Fibroblast of lung (primary cell): ENCODE results near the gene LCE3B. TPM values are rescaled to one million over a fixed set of nuclear protein-coding genes. Genes with fewer than 3 reads are reported as not detected.

ENCODE experiments used
- DNase-seq, 2 donors: peaks; one replicate each; pipeline versions ENCODE4 v3.0.0 to v3.0.0-alpha.2; 2010; ENCODE audit warnings: low read depth in 2 of 2
- H2AFZ ChIP-seq: 2 replicates; pipeline ENCODE4 v1.5.1; 2012; ENCODE audit warnings: low read length, control low read depth, inconsistent platforms
- H3K27ac ChIP-seq: 2 replicates; pipeline ENCODE4 v1.5.1; 2011; ENCODE audit warnings: low read length, control low read depth; ENCODE audit not compliant: insufficient read depth
- H3K27me3 ChIP-seq: 2 replicates; pipeline ENCODE4 v1.5.1; 2011; ENCODE audit warnings: mild to moderate bottlenecking, low read length; ENCODE audit not compliant: control insufficient read depth, insufficient read depth
- H3K36me3 ChIP-seq: 2 replicates; pipeline ENCODE4 v1.5.1; 2011; ENCODE audit warnings: low read length; ENCODE audit not compliant: control insufficient read depth, insufficient read depth
- H3K4me1 ChIP-seq: 2 replicates; pipeline ENCODE4 v1.5.1; 2011; ENCODE audit warnings: low read length; ENCODE audit not compliant: control insufficient read depth, insufficient read depth; ENCODE audit errors: extremely low read depth
- H3K4me2 ChIP-seq: 2 replicates; pipeline ENCODE4 v1.5.1; 2011; ENCODE audit warnings: low read length, control low read depth; ENCODE audit not compliant: insufficient read depth; ENCODE audit errors: extremely low read depth
- H3K4me3 ChIP-seq, 4 experiments: fragments of 200-600 bp in 1 of 4; sonication (generic) in 1 of 4; replicated peaks in 1 of 4; 2 replicates each; pipeline ENCODE4 v1.5.1; 2011 to 2016; ENCODE audit warnings: low read length in 4 of 4, low read depth in 3 of 4, mild to moderate bottlenecking in 3 of 4, control low read depth in 2 of 4, inconsistent platforms in 1 of 4, mixed read lengths in 1 of 4; ENCODE audit not compliant: insufficient read depth in 1 of 4; ENCODE audit errors: control extremely low read depth in 1 of 4
- H3K79me2 ChIP-seq: 2 replicates; pipeline ENCODE4 v1.5.1; 2012; ENCODE audit warnings: mild to moderate bottlenecking, low read length, inconsistent platforms; ENCODE audit not compliant: control insufficient read depth, insufficient read depth
- H3K9ac ChIP-seq: 2 replicates; pipeline ENCODE4 v1.5.1; 2011; ENCODE audit warnings: mild to moderate bottlenecking, low read length, control low read depth; ENCODE audit not compliant: insufficient read depth
- H3K9me3 ChIP-seq: 2 replicates; pipeline ENCODE4 v1.5.1; 2012; ENCODE audit warnings: low read depth, low read length; ENCODE audit not compliant: control insufficient read depth, insufficient read depth
- H4K20me1 ChIP-seq: 2 replicates; pipeline ENCODE4 v1.5.1; 2011; ENCODE audit warnings: low read length; ENCODE audit not compliant: control insufficient read depth, insufficient read depth; ENCODE audit errors: extremely low read depth
- CTCF ChIP-seq, 2 donors: IDR thresholded peaks in 1 of 2; conservative IDR thresholded peaks in 1 of 2; 1 replicate in 1 of 2; 2 replicates in 1 of 2; pipeline ENCODE4 v1.5.1; 2011 to 2012; ENCODE audit warnings: low read length in 2 of 2, control low read depth in 1 of 2, inconsistent platforms in 1 of 2, low read depth in 1 of 2, mild to moderate bottlenecking in 1 of 2
- EZH2 ChIP-seq: IDR thresholded peaks from 2 replicates; pipeline ENCODE4 v1.5.1; 2012; ENCODE audit warnings: low read length, control low read depth, mild to moderate bottlenecking; ENCODE audit errors: missing control alignments
- polyA plus RNA-seq, 2 donors: library from polyadenylated mRNA; depleted of rRNA in 1 of 2; stranded (reverse) in 1 of 2; unstranded in 1 of 2; fragments of >200 nt; gene quantifications; 2 replicates each; pipeline ENCODE4 v1.2.1, GENCODE V29; 2011 to 2012; ENCODE audit warnings: missing spikeins in 1 of 2
- total RNA-seq: library from RNA; depleted of rRNA; stranded (reverse); fragments of >200 nt; gene quantifications from 2 replicates; pipeline ENCODE4 v1.2.1, GENCODE V29; 2014

The LCE3B gene
- total and polyA plus RNA-seq, 2 donors (not counting 1 experiment from before 2014, with no cell fraction given), result not detected

GRCh38 chr1:152599934-152600333, 13.7 kb upstream of the LCE3B start, which contains the start of gene LCE3C:
LCE3C (plus strand) TSS chr1:152600234; CDS start chr1:152600732, 498 bp downstream.
- no peaks in the 10 kb centered on the region for H3K4me1 ChIP-seq
- H3K4me3 ChIP-seq, result no peak within 1 kb of the TSS
- no peak for DNase-seq
- no peak within 1 kb of the TSS for H3K9ac ChIP-seq
- no peaks in the 10 kb centered on the region for H3K79me2 ChIP-seq
- TF ChIP-seq CTCF (conservative IDR thresholded peaks at IDR 0.05 in 1 of 2, IDR thresholded peaks at IDR 0.05 in 1 of 2; ENCODE audit: low read depth in 1 of 2, low read length in 2 of 2) (no peak), EZH2 (no peak)
- H3K27me3 ChIP-seq, result no peaks in the 10 kb centered on the region
- H4K20me1 ChIP-seq, result no peaks in the 10 kb centered on the region
- no peak within 1 kb of the TSS for H3K27ac ChIP-seq
- no peak within 1 kb of the TSS for H2AFZ ChIP-seq
- H3K9me3 ChIP-seq, result no peaks in the 10 kb centered on the region
- no peak within 1 kb of the TSS for H3K4me2 ChIP-seq
- no peaks in the 10 kb centered on the region for H3K36me3 ChIP-seq

DNA sequence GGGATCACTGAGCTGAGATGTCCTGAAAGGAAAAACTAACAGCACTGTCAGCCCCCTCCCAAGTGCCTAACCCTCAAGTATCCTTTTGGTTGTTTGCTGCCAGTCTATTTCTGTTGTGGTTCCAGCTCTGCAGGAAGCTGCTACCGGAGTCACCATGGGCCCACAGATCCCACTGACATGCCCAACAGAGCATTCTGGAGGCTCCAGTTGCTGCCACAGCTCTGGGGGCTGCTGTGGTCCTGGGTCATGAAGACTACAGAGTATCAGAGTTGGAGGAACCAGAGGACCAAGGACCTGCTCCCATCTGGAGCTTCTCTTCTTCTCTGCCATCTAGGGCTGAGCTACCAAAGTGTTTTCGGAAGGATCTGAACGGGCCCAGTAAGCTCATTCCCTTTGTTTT, 8.4 kb downstream of the LCE3B start:
- Histone ChIP-seq H4K20me1 (no peaks in the 10 kb centered on the region), H3K9ac (no peak overlapping the region), H3K27ac (no peak overlapping the region), H2AFZ (no peak overlapping the region), H3K79me2 (no peaks in the 10 kb centered on the region), H3K9me3 (no peaks in the 10 kb centered on the region), H3K36me3 (no peaks in the 10 kb centered on the region), H3K27me3 (no peaks in the 10 kb centered on the region), H3K4me2 (no peak overlapping the region), H3K4me1 (no peaks in the 10 kb centered on the region), H3K4me3 (no peak overlapping the region)
- DNase-seq, result no peak
- TF ChIP-seq EZH2 (no peak), CTCF (conservative IDR thresholded peaks at IDR 0.05 in 1 of 2, IDR thresholded peaks at IDR 0.05 in 1 of 2; ENCODE audit: low read depth in 1 of 2, low read length in 2 of 2) (no peak)

DNA sequence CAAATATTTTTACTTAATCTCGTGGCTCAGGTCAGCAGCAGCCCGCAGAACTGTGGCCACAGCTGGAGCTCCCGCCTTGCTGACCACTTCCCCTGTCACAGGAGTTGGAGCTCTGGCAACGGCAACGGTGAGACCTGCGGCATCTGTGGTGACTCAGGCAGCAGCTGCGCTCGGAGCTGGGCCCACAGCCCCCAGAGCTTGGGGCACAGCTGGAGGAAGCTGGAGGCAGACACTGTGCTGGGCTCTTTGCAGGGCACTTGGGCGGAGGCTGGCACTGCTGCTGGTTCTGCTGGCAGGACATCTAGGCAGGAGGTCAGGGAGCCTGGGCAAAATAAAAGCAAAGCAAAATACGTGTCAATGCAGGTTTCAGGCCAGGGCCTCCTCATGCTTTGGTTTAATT, 9.2 kb downstream of the LCE3B start, which contains the start of gene LCE3A:
LCE3A (minus strand) TSS at position 301 of the 400 bp plus-strand sequence; CDS start at position 301, 0 bp downstream.
- Histone ChIP-seq H3K4me2 (no peak within 1 kb of the TSS), H3K9me3 (no peaks in the 10 kb centered on the region), H3K4me3 (no peak within 1 kb of the TSS), H3K4me1 (no peaks in the 10 kb centered on the region), H3K9ac (no peak within 1 kb of the TSS), H3K36me3 (no peaks in the 10 kb centered on the region), H4K20me1 (no peaks in the 10 kb centered on the region), H3K79me2 (no peaks in the 10 kb centered on the region), H3K27ac (no peak within 1 kb of the TSS), H3K27me3 (no peaks in the 10 kb centered on the region), H2AFZ (no peak within 1 kb of the TSS)
- no peak for TF ChIP-seq CTCF (conservative IDR thresholded peaks at IDR 0.05 in 1 of 2, IDR thresholded peaks at IDR 0.05 in 1 of 2; ENCODE audit: low read depth in 1 of 2, low read length in 2 of 2)
- TF ChIP-seq EZH2, result no peak
- no peak for DNase-seq
